Stimulated activated CD4-positive, alpha-beta T cell treated with anti-CD3 and anti-CD28 coated beads, TNF-alpha, amount 100 ng/mL, for 1 hour (primary cell): Measurements from ENCODE around the gene DOK7.
"Not testable (repeated sequence)": the region's sequence is repeated elsewhere in the genome, so short reads cannot be mapped to it uniquely, and the experiment has no call there.

Source experiments
- DNase-seq, 3 donors: peaks; one replicate each; pipeline ENCODE4 v3.0.0-alpha.2; 2020; ENCODE audit warnings: low read depth in 3 of 3, low spot score in 1 of 3

DOK7 gene

DNA sequence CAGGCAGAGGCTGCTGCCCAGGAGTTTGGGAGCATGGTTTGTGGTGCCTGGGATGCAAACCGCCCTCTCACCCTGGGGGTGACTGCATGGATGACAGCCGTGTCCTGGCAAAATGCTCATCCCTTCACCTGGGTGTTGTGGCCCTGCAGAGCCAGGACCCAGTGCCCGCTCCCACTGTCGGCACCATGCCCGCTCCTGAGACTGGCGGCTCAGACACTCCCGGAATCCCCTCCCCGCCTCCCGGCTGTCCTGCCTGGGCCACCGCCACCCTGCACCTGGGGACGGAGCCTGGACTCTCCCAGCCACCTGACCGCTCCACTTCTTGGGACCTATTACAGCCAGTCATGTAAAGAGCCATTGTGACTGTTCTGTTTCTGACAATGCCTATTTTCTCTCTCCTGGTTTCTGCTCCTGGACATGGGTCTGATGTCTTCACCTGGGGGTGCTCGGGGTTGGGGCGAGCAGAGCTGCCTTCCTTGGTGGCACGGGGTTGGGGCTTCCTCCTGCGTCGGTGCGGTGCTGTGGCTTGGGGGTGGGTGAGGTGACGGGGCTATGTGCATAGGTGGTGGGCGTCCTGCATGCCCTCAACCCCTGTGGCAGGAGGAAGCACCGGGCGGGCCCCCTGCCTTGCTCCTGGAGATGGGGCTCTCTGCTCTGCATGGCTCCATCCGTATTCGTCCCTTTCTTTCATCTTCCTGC lies 38.2 kb downstream of the DOK7 start:
- no peak for DNase-seq

DNA sequence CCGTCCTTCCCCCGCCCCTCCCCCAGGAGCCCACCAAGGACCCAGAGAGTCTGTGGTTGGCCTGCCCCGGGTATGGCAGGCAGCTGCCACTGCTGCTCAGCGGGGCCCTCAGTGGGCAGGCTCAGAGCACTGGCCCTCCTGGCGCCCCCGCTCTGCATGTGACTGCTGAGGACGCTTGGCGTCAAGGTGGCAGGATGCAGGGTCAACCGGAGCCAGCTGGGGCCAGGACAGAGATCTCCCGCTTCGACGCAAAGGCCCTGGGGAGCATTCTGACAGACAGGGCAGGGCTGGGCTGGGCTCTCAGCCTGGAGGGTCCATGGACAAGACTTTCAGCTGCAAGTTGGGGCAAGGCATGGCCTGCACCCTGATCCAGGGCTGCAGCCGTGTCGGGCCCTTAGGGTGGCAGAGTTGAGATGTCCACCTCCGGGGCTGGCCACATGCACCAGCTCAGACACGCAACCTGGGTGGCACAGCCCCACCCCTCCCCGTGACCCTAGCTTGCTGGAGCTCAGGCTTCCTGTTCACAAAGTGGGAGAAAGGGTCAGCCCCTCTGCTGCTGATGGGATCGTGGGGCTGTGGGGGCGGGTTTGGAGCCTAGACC lies 38.8 kb downstream of the DOK7 start:
- DNase-seq = no peak

- no peak for DNase-seq
These were observed 40.1 kb downstream of the DOK7 start for GRCh38 chr4:3502941-3503936.

DNA sequence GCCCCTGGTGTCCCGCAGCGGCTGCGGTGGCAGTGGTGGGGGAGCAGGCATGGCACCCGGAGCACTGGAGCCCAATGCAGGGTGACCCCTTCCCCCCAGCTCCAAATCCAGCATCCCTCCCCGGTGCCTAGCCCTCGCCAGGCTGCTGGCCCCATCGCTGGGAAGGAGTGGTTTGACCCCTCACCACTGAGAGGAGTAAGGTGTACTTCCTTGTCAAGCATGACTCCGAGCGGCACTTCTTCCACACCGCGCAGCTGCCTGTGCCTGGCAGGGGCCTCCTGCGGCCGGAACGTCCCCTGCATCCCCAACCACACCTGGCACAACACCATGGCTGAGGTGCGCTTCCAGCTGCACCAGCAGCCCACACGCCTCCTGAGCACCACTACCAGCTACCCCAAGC lies 42.1 kb downstream of the DOK7 start:
- no peak for DNase-seq

GRCh38 chr4:3508542-3508941 lies 45.4 kb downstream of the DOK7 start:
- no peak for DNase-seq

DNA sequence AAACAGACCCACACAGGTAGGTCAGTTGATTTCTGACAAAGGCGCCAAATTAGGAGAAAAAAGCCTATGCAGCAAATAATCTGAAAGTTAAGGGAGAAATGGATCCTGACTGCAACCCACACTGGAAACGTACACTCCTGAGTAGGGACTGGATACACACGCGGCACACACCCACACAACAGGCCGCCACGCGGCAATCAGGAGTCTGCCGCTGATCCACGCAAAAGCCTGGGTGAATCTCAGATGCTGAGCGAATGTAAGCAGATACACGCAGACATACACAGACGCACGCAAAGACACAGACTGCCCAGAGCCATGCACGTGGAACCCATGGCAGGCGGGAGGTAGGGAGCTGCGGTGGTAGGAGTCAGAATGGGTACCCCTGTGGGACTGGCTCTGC lies 47.4 kb downstream of the DOK7 start:
- DNase-seq = no peak

GRCh38 chr4:3511187-3511586 lies 48.1 kb downstream of the DOK7 start:
- DNase-seq = no peak

- DNase-seq = not testable (repeated sequence)
These were observed 48.5 kb downstream of the DOK7 start for GRCh38 chr4:3511601-3512000.

GRCh38 chr4:3512279-3512678 lies 49.2 kb downstream of the DOK7 start:
- no peak for DNase-seq

GRCh38 chr4:3512719-3513118 lies 49.6 kb downstream of the DOK7 start:
- DNase-seq = no peak

- DNase-seq = no peak
These were observed 50.7 kb downstream of the DOK7 start for GRCh38 chr4:3513807-3514206.

- DNase-seq = no peak
These were observed 51.2 kb downstream of the DOK7 start for GRCh38 chr4:3514221-3514780.

DNA sequence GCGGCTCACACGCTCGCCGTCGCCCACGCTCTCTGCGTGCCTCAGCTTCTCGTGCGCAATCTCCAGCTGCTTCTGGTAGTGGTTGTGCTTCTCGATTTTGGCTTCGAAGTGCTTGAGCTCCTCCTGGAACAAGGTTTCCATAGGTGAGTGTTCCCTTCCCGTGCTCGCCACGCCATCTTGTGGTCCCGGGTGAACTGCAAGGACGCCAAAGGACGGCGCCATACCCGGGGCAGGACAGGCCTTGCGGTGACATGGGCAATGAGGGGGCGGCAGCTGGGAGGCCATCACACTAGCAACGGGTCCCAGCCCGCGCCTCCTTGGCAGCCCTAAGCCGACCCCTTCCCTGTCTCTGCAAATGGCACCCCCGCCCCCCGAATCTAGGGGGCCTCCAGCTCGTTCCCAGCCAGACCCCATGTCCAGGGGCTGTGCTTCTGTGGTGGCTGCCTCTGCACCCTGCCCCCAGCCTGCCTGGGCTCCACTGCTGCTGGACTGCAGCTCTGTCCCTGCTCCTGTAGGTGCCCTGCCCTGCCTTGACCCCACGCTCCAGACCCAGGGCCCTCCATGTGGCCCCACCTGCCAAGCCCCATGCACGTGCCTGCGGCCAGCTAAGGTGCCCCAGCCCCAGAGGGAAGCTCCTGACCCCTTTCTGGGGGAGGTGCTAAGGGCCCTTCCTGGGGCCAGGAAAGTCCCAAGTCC lies 51.8 kb downstream of the DOK7 start:
- DNase-seq = no peak

DNA sequence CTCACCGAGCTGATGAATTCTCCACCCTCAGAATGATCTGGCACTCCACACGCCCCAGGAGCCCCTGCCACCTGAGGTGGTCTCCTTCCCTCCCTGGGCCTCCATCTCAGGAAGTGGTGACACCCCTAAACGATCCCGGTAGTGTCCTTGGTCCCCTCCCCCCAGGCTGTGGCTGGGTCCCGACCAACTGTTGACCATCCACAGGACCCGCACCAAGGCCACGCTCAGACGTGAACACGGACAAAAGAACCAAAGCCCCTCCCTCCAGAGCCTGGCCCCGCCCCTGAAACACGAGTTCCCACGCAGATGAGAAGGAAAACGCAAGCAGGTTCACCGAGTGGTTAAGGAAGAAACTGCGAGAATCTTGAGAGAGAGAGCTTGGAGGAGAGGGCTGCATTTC lies 52.5 kb downstream of the DOK7 start:
- DNase-seq = no peak

- DNase-seq = no peak
These were observed 53.1 kb downstream of the DOK7 start for GRCh38 chr4:3516061-3516835.

DNA sequence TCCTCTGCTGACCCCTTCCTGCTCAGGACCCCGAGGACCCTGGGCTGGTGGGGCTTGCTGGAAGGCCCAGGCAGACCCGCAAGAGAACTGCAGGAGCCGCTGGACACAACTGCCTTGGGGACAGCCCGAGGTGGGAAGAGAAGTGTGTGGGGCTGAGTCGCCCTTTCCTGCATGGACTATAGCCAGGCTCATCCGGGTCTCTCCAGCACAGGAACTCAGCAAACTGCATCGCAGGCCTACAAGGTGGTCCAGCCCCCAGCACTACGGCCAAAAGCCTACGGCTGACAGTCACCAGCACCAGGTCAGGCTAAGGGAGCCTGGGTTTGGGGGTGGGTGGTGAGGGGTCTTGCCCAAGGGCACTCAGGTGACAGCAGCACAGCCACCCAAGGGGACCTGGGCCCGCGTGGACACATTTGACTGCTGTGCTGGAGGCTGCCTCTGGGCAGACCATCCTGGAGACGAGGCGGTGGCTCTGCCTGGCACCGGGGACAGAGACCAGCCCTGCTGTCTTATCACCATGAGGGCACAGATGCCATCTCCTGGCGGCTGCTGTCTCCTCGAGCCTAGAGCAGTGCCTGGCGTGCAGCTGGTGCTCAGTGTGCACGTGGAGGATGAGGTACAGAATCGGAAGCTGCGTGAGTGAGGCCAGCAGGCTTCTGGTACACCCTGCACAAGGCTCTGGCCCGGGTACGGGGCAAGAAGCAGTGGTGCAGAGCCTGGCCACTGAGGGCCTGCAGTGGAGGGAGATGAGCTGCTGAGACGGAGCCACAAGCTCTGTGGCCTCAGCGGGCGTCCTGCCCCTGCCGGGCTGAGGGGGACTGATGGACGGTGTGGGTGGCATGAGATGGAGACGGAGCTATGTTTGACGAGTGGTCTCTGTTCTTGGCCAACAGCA lies 54.0 kb downstream of the DOK7 start:
- DNase-seq = no peak

DNA sequence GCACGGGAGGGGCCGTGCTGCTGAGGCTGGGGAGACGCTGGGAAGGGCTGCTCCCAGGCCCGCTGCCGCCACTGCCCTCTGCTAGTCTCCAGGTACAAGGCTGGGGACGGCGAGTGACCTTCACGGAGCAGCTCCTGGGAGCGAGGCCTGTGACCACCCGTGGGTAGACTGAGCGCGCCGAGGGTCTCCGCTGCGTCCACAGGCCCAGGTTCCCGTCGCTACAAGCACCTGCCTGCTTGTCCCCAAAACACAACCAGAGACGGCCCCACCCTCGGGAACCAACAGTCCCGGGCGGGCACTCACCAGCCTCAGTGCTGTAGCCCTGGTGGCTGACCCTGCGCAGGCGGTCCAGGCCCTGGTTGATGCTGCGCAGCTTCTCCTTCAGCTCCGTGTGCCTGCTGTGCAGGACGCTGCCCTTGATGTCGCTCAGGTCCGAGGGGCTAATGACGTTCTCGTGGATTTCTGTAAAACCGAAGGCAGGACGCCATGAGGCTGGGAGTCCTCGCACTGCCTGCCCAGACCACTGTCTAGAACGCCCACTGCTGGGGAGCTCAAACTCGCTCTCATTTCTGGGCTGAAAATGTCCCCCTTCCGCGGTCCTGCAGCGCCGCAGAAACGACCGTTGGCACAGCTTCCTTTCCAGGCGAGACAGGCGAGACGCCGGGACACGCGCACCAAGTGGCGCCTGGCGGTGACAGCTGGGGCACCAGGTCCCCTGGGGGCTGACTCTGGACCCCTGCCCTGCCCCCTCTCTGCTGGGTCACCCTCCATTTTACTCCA lies 54.8 kb downstream of the DOK7 start:
- DNase-seq = no peak

DNA sequence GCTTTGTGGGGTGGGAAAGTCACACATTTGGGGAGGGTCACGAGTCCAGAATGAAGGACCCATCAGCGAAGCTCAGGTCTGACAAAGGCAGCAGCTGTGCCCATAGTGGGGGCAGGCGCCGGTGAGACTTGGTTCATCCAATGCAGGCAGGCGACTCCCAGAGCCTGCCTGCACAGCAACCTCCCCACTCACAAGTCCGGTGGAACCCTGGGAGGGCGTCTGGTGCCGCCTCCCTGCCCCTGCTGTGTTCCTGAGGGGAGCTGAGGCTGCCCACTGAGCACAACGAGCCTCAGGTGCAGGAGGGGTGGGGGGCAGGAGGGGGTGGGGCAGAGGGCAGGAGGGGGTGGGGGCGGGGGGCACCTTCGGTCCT lies 55.4 kb downstream of the DOK7 start:
- no peak for DNase-seq

- no peak for DNase-seq
These were observed 55.8 kb downstream of the DOK7 start for GRCh38 chr4:3518941-3519340.
